ENCODE measurements around the gene LPCAT1.

Gene LPCAT1

DNA sequence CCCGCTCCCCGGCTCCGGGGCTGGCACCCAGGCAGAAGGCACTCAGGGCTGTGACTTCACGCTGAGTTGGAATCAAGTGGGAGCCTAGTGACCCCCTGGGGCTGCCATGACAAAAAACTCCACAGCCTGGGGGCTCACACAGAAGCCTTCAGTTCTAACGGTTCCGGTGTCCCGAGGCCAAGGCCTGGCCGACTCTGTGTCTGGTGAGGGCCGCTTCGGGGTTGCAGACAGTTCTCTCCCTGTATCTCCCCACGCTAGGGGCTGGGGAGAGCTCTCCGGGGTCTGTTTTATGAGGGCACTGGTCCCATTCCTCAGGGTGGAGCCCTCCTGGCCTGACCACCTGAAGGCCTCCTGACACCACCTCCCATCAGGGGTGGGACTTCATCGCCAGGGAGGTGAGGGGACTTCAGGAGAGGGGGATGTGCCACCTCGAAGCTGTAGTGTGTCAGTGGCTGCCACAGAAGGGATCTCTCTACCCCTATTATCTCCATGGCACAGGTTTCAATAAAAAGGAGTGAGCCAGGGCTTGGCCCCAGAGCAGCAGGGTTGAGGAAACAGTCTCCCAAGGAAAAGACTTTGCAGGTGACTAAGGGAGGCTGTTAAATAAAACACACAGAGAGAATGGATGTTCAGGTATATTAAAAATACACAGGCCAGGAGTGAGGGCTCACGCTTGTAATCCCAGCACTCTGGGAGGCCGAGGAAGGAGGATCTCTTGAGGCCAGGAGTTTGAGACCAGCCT is 77.0 kb downstream of the LPCAT1 start:
- in situ Hi-C loops (cut with MboI; ENCODE audit: low sequenced_read_pairs) = no loop called here

DNA sequence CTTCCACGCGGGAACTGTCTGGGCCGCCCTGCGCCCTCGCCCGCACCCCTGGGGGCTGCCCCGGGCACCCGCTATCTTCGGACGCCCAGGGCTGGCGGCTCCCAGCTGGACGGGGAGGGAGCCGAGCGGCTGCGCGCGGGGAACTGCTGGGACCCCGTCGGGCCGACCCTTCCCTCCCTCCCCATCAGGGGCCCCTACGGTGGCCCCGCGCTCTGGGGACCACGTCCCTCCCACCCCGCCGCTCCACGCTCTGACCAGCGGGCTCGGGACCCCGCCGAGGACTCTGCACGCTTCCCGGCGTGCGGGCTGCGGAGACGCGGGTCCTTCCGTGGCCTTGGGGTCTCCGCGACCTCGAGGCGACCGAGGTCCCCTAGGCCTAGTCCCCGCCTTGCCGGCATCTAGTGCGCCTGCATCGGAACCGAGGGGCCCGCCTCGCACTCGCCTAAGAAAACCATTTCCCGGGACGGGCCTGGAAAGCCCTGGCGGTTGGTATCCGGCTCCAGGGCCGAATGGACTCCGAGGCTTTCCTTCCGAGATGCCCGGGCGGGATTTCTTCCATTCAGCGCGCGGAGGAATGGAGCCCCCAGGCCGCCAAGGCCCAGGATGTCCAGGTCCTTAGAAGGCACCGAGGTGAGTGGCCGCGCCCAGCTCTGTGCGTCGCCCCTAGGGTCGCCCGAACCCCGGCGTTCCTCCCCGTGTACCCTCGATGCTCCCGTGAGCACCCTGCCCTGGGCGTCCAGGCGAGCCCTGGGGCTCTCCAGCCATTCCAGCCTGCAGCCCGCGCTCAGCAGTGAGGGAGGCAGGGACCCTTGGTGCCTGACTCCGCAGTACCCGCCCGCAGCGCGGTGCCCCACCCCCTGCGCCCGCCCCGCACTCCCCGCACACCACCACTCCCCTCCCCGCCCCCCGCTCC is 77.8 kb downstream of the LPCAT1 start:
- in situ Hi-C loops (cut with MboI; ENCODE audit: low sequenced_read_pairs) = no loop called here

DNA sequence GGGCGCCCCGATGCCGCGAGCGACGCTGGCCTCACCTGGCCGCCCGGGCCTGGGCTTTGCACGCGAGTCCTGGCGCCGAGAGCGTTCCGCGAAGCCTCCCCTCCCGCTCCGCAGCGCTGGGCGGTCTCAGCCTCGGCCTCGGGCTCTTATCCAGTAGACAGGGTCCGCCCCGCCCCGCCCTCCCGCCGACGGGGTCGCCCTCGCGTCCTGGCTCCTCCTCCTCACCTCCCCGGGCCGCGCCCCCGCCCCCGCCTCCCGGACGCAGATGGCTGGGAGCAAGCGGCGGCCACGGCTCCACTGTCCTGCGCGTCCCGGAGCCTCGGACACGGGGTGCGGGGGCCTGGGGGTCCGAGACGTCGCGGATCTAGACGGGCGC is 78.5 kb downstream of the LPCAT1 start, which contains the start of gene SLC6A3:
TSS of gene SLC6A3 (minus strand) at position 128 of the 376 bp plus-strand sequence. CDS start 2,243 bp downstream, outside the sequence.
- in situ Hi-C loops (cut with MboI; ENCODE audit: low sequenced_read_pairs) = no loop called here

DNA sequence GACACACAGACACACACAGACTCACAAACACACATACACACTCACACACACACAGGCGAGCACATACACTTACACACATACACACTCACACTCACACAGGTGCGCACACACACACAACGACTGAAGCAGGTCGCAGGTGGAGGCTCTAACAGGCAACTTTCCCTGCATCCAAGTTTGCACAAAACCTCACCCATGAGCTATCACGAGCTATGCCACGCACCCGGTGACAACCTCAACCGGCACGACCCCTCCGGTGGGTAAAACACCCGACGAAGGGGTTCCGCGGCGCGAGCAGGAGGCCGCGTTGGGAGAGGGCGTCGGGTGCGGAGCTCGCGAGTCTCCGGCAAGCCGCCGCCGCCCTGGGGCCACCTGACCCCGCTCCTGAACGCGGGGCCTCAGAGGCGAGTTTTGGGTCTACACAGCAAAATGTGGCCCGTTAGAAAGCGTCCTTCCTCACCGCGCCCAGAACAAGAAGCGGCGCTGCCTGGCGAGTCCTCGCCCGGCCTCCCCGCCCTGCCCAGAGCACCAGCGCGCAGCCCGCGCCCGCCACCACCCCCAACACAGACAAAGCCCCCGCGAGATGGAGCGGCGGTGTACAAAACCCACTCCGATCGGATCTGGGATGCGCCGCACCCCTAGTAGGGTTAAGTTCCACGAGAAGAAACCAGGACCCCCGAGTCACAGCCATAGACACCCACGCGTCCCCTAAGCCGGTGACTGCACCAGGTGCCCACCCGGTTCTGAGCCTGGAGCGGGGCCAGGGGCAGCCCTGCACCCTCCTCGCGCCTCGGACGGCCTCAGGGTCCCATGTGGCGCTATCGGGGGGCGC is 79.2 kb downstream of the LPCAT1 start:
- in situ Hi-C loops (cut with MboI; ENCODE audit: low sequenced_read_pairs) = no loop called here

DNA sequence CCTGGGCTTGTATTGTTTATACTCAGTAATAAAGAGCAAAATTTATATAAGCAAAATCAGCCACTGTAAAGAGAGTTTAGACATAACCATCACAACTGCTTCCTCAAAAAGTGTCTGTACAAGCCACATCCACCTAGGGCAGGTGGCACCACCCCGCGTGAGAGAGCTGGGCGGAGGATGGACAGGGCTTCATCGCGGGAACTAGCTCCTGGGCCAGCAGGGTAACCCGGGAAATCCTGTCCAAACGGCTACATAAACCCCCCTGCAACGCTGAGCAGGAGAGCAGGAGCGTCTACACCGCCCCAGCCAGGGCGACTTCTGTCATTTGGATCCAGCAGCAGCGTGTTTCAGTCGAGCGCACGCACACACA is 79.8 kb downstream of the LPCAT1 start:
- in situ Hi-C loops (cut with MboI; ENCODE audit: low sequenced_read_pairs) = no loop called here

DNA sequence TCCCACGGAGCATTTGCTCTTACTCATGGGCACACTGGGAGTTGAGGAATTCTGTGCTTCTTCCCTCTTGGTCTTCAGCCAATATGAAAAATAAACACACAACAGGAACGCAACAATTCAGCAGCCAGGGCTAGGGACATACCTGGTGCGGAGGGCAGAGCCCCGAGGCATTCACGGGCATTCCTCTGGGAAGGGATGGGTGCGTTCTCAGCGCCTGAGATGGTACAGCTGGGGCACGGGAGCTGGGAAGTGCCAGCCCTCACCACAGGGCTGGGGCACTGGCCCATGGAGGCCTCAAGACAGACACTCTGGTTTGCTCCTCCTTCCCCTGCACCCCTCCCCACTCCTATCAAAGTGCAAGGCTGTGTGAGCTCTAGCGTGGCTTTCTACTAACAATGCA is 80.6 kb downstream of the LPCAT1 start:
- in situ Hi-C loops (cut with MboI; ENCODE audit: low sequenced_read_pairs) = no loop called here

DNA sequence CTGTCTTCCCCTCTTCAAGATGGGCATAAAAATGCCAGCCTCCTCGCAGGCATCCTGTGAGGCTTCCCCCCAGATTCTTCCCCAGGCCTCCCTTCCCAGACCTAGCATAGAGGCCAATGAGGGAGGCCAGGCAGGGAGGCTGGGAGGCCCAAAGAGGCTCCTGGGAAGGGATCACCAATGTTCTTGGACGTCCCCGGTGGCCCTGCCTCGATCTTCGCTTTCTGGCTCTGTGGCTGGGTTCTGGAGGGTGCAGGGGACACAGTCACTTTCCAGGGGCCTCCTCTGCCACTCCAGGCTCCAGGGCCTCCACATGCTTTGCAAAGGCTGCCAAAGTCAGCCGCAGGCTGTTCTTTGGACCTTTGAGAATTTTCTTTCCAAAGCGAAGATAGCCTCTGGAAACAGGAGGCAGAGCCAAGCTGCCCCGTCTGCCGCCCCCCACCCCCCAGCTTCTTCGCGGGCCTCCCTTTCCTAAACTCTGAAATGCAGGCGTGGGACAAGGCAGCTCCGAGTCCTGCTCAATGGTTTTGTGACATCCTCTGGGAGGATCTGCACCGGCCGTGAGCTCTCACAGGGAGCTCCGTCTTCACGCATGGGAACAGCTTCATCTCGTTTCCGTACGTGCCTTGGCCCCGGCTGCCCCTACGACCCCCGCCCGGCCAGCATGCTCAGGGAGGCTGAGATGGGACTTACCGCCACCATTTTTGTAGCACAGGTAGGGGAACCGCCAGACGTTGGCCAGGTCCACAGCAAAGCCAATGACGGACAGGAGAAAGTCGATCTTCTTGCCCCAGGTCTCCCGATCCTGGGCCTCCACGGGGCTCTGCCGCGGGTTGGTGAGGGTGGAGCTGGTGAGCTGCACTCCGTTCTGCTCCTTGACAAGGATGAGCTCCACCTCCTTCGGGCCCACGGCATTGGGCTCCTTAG is 81.3 kb downstream of the LPCAT1 start:
- in situ Hi-C loops (cut with MboI; ENCODE audit: low sequenced_read_pairs) = no loop called here

DNA sequence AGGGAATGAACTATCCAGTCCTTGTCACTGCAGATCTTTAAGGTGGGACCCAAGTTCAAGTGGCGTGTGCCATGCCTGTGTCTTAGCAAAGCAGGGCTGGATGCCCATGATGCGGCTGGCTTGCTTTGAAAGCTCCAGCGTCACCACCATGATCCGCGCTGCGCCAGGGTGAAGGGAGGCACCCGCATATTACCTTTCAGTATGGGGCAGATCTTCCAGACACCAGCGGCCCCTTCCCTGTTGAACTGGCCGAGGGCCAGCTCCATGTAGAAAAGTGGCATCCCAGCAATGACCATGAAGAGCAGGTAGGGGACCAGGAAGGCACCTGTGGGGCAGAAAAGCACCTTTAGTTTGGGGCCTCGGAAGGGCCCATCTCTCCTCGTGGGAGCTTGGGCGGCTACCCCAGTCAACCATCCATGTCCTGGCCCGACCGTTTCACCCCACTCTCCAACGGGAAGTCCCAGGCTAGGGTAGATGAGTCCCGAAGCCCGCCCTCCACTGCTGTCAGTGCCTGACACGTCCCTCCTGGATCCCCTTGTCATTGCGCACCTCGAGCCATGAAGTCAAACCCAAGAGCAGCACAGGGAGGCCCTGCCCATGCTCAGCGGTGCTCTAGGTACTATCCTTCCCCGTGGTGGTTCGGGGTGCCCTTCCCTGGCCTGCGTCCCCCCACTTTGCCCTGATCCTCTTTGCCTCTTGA is 82.4 kb downstream of the LPCAT1 start:
- in situ Hi-C loops (cut with MboI; ENCODE audit: low sequenced_read_pairs) = no loop called here

DNA sequence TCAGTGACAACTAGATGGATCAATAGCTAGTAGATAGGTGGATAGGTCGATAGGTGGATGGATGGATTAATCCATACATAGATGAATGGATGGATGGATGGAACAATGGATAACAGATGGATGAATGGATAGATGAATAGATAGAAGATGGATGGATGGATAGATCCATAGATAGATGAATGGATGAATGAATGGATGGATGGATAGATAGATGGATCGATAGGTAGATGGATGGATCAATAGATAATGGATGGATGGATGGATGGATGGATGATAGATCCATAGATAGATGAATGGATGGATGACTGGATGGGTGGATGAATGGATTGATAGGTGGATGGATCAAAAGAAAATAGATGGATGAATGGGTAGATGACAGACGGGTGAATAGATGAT is 83.7 kb downstream of the LPCAT1 start:
- in situ Hi-C loops (cut with MboI; ENCODE audit: low sequenced_read_pairs) = no loop called here

DNA sequence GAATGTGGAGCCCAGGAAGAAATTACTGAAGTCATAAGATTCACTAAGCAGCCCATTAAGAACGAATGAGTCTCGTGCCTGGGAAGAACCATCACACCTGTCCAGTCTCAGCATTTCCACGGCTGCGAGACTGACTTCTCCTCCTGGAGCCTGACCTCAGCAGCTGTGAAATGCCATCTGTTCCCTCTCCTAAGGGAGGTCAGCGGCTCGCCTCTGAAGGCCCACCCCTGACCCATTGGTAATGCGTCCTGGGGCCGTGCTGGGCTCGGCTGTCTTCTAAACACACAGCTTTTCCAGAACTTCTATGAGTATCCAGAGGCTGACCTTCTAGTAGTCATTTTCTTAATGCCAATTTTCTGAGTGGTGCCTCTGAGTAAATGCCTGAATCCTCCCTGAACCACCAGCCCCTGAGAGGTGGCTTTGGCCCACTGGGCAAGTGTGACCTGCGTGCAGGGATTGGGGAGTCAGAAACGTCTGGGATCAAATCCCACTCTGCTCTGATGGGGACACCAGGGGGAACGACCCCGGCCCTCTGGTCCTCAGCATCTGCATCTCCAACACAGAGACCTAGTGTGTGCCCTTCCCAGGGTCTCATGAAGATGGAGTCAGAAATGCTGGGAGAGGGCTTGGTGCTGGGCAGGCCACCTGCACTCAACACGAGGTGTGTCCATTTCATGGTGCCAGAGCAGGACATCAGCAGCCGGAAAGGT is 84.2 kb downstream of the LPCAT1 start:
- in situ Hi-C loops (cut with MboI; ENCODE audit: low sequenced_read_pairs) = no loop called here

DNA sequence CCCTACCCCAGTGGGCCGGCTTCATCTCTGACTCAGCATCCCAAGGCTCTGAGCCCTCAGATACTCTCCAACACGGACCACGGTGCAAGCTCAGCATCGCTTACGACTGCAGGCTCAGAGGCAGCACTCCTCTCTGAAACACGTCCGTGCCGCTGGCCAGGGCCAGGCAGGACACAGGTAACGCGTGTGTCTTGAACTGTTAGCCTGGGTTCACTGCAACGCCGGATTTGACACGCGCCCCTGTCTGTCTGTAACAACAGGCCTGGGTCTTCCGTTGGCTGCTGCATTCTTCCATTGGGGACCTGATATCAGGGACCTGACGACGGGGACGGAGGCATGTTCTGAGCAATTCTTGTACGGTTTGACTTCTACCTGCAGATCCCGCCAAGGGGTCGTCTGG is 84.9 kb downstream of the LPCAT1 start:
- in situ Hi-C loops (cut with MboI; ENCODE audit: low sequenced_read_pairs) = no loop called here

DNA sequence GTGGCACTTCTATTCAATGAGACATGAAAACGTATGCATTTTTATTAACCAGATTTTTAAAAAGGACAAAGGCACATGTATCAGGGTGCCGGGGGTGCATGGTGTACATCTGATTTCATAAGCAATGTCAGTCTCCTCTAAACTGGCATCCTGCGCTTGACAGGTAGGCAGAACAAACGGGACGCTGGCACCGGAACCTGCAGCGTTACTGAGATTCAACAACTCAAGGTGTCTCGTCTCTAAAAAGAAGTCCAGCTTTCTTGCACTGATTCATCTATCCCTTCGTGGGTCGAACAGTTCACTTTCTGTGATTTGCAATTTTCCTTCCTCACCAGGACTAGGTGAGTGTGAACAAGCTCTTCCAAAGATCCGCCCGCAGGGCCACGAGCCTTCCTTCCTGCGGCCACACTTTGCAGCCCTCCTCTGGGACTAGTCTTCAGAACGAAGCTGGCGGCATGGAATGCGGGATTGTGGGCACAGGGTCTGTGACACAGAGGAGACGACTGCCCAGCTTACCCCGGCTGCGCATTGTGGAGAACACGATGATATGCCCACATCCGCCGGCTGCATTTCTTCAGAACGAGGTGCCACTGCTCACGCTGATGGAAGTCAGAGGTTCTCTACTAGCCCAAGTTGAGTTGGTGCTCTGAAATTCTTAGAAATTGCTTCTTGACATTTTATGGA is 85.7 kb downstream of the LPCAT1 start:
- in situ Hi-C loops (cut with MboI; ENCODE audit: low sequenced_read_pairs) = no loop called here

DNA sequence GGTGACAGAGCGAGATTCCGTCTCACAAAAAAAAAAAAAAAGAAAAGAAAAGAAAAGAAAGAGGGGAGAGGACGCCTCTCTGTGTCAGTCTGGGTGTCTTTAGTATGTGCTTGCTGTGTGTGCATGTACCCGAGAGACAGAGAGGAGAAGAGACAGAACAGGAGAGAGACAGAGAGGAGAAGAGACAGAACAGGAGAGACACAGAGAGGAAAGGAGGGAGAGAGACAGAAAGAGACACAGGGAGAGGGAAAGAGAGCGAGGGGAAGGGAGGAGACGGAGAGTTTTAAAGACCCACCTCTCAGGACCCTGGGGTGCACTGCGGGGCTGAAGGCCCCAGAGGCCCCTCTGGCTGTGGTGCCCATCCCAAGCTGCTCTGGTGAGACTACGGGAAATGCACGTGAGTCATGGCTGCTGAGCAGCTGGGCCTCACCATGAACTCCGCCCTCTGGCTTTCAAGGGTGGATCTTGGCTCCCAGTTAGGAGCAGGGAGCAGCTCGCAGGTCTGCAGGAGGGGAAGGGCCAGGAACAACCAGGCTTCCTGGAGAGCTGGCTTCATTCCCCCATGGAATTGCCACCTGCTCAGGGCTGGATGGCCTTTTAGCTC is 86.4 kb downstream of the LPCAT1 start:
- in situ Hi-C loops (cut with MboI; ENCODE audit: low sequenced_read_pairs) = no loop called here

DNA sequence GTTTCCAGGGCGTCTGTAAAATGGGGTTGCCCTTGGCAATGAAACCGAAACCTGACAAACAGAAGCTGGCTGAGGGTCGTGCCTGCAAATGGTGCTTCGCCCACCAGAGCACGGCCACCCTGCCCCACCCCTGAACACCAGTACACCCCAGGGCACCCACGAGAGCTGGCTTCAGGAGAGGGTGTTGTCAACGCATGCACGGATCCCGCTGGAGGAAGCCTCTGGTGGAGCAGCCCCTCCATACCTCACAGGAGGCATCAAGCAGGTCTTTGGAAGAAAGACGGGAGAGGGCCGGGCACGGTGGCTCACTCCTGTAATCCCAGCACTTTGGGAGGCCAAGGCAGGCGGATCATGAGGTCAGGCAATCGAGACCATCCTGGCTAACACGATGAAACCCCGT is 87.1 kb downstream of the LPCAT1 start:
- in situ Hi-C loops (cut with MboI; ENCODE audit: low sequenced_read_pairs) = no loop called here

DNA sequence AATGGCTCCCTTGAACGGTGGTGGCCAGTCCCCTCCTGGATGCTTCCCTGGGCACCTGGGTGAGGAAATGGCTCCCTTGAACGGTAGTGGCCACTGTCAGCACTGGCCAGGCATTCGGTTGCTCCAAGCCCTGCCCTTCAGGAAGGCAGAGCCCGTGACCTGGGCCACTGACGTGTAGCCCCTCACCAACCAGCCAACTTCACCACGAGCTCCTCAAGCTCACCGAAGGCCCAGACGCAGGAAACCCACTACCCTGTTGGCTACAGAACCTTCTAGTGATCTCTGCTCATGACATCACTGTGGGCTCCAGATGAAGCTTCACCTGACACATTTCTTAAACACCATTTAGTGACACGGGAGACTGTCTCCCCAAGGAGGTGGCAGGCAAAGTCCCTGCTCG is 87.7 kb downstream of the LPCAT1 start:
- in situ Hi-C loops (cut with MboI; ENCODE audit: low sequenced_read_pairs) = no loop called here

DNA sequence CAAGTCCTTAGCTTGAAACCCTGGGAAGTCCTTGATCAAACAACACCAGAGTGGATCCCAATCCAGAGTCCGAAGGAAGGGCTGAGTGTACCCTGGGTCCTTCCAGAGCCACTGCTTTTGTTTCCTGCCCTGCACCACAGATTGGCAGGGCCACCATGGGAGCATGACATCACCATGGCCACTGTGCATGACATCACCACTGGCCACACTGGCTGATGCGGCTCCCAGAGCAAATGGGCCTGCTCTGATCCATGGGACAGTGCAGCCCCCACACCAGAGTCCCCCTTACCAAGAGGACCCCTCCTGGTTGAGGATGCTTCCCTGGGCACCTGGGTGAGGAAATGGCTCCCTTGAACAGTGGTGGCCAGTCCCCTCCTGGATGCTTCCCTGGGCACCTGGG is 88.4 kb downstream of the LPCAT1 start:
- in situ Hi-C loops (cut with MboI; ENCODE audit: low sequenced_read_pairs) = no loop called here

DNA sequence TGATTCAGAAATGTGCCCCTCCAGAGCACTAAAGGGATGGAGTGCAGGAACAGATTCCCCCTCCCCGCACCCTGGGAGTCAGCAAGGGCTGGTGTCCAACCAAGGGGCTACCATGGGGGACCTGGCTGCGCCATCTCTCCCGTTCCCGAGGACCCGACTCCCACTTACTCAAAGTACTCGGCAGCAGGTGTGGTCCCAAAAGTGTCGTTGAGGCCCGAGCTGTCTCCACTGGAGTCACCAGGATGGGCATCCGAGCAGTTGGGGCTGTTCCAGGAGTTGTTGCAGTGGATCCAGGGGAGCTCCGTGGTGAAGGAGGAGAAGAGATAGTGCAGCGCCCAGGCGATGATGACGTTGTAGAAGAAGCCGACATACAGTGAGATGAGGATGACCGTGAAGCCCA is 91.5 kb downstream of the LPCAT1 start:
- in situ Hi-C loops (cut with MboI; ENCODE audit: low sequenced_read_pairs) = no loop called here

DNA sequence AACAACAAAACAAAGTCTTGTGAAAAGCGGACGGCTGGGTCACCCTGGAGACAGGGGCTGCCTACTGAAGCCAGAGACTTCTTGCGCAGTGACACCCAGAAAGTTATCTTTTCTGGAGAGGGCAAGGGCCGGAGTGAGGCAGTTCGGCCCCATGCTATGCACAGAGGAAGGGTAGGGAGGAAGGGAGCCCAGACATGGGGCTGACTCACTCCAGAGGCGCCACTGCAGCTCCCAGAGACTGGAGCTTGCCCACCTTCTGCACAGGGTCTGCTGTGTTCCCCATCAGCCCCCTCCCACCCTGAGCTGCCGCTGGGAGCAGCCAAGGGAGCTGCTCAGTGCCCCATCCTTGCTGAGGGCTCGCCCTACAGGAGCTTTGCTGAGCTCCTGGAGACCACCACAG is 91.9 kb downstream of the LPCAT1 start:
- in situ Hi-C loops (cut with MboI; ENCODE audit: low sequenced_read_pairs) = no loop called here
